ENCODE results near the gene CDH23. TPM values are rescaled to one million over a fixed set of nuclear protein-coding genes. Genes with fewer than 3 reads are reported as not detected.

Gene CDH23
- total and polyA plus RNA-seq, 2 of the 8 experiments (the other 6 are each of a cell fraction or from before 2014, with no cell fraction given), result 1.9 to 4.9 TPM

DNA sequence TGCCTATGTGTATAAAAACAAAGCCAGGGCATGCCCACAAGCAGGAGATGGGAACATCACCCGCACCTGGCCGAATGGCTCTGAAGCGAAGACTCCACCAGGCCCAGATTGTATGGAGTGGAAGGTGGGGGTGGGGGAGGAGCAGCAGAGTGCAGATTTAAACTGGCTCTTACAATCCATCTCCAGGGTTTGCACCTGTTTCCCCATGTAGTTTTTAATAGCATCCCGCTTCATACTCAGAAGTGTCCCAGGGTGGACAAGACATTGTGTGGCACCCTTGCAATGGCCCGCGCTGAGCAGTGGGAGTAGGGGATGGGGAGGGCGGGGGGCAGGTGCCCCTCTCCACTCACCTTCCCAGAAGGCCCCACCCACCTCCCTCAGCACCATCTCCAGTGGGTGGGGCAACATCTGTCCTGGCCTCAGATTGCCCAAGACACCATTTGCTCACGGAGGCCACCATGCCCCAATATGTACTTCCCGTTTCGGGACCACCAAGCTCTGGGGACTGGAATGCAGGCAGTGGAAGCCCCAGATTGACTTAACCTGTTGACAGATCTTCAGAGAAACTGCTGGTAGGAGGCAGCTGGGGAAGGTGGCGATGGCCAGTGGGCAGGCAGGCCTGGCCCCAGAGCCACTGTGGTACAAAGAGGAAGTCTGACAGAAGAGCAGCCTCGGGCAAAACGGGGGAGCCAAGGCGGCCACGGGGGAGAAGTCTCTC, 353.6 kb downstream of the CDH23 start (continued):
- TF ChIP-seq, protein P1, sequence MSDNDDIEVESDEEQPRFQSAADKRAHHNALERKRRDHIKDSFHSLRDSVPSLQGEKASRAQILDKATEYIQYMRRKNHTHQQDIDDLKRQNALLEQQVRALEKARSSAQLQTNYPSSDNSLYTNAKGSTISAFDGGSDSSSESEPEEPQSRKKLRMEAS (IDR thresholded peaks at IDR 0.05), result no peak
